Endothelial cell of umbilical vein (primary cell): ENCODE results near the gene H19. TPM values are rescaled to one million over a fixed set of nuclear protein-coding genes. Genes with fewer than 3 reads are reported as not detected.

Source experiments
- BruUV-seq: library from RNA; stranded (reverse); fragments of 400-500 nt; replicated peaks from 2 replicates; lab custom pipeline; 2021; lab: Mats Ljungman, UMichigan
- CTCF ChIA-PET: fragments of 300-600, 350-600 bp; sonication (Branson Sonifier 250); formaldehyde crosslinking; loops from one replicate; lab custom pipeline; 2021; ENCODE audit warnings: antibody characterized with exemption, inconsistent platforms; lab: Charles Lee
- POLR2A ChIA-PET: fragments of 300-600, 350-600 bp; sonication (Branson Sonifier 250); formaldehyde crosslinking; loops from one replicate; lab custom pipeline; 2021; ENCODE audit warnings: antibody characterized with exemption, inconsistent platforms; lab: Charles Lee
- DNase-seq: peaks from one replicate; pipeline ENCODE4 v3.0.0-alpha.2; 2011; ENCODE audit warnings: low read depth, low spot score
- FAIRE-seq: peaks from 2 replicates; lab custom pipeline; 2011; peaks lifted over from hg19 to GRCh38; lab: Jason Lieb, UNC
- H2AFZ ChIP-seq: 2 replicates; pipeline ENCODE4 v1.6.0; 2012; ENCODE audit warnings: low read depth, low read length, control low read depth, inconsistent platforms
- H3K27ac ChIP-seq: 2 replicates; pipeline ENCODE4 v1.5.1; 2011; ENCODE audit warnings: low read depth, mild to moderate bottlenecking, control low read depth, low read length, moderate library complexity; ENCODE audit not compliant: insufficient read depth
- H3K27me3 ChIP-seq, 2 experiments: 2 replicates each; pipeline versions ENCODE4 v1.6.0 to v1.6.1; 2011; ENCODE audit warnings: low read length in 2 of 2, mixed read lengths in 1 of 2; ENCODE audit not compliant: control insufficient read depth in 2 of 2, insufficient read depth in 2 of 2
- H3K36me3 ChIP-seq, 2 experiments: 2 replicates in 1 of 2; 3 replicates in 1 of 2; pipeline ENCODE4 v1.5.1; 2011; ENCODE audit warnings: low read length in 2 of 2, mild to moderate bottlenecking in 1 of 2, moderate library complexity in 1 of 2; ENCODE audit not compliant: control insufficient read depth in 2 of 2, insufficient read depth in 2 of 2; ENCODE audit errors: extremely low read depth in 1 of 2
- H3K4me1 ChIP-seq: 3 replicates; pipeline ENCODE4 v1.5.1; 2011; ENCODE audit warnings: mild to moderate bottlenecking, low read length; ENCODE audit not compliant: control insufficient read depth, insufficient read depth; ENCODE audit errors: extremely low read depth
- H3K4me2 ChIP-seq: 2 replicates; pipeline ENCODE4 v1.6.1; 2011; ENCODE audit warnings: low read length, control low read depth, mixed read lengths; ENCODE audit not compliant: insufficient read depth
- H3K4me3 ChIP-seq, 3 experiments: fragments of 200-600 bp in 1 of 3; sonication (generic), shearing (Covaris generic) in 1 of 3; replicated peaks in 1 of 3; 2 replicates each; pipeline ENCODE4 v1.5.1; 2011 to 2016; ENCODE audit warnings: control low read depth in 3 of 3, low read length in 3 of 3, mild to moderate bottlenecking in 2 of 3, inconsistent platforms in 1 of 3, low read depth in 1 of 3, moderate library complexity in 1 of 3; ENCODE audit not compliant: insufficient read depth in 1 of 3
- H3K79me2 ChIP-seq: 2 replicates; pipeline ENCODE4 v1.6.0; 2012; ENCODE audit warnings: low read length, inconsistent platforms; ENCODE audit not compliant: control insufficient read depth, insufficient read depth
- H3K9ac ChIP-seq: replicated peaks from 2 replicates; pipeline ENCODE3; 2011; ENCODE audit warnings: low read length, control low read depth; ENCODE audit not compliant: insufficient read depth; ENCODE audit errors: extremely low read depth
- H3K9me1 ChIP-seq: replicated peaks from 3 replicates; pipeline ENCODE4 v1.6.0; 2011; ENCODE audit warnings: mild to moderate bottlenecking, low read length; ENCODE audit not compliant: control insufficient read depth, insufficient read depth; ENCODE audit errors: extremely low read depth
- H3K9me3 ChIP-seq: replicated peaks from 2 replicates; pipeline ENCODE4 v1.5.1; 2012; ENCODE audit warnings: low read length, inconsistent platforms; ENCODE audit not compliant: control insufficient read depth, insufficient read depth
- H4K20me1 ChIP-seq: replicated peaks from 2 replicates; pipeline ENCODE3; 2011; ENCODE audit warnings: mild to moderate bottlenecking, low read length; ENCODE audit not compliant: control insufficient read depth, insufficient read depth; ENCODE audit errors: extremely low read depth
- EZH2 ChIP-seq: IDR thresholded peaks from 2 replicates; pipeline ENCODE4 v1.6.1; 2012; ENCODE audit warnings: borderline replicate concordance, low read depth, mild to moderate bottlenecking, moderate library complexity, low read length, inconsistent platforms; ENCODE audit not compliant: severe bottlenecking
- FOS ChIP-seq: IDR thresholded peaks from 2 replicates; pipeline ENCODE4 v1.6.1; 2011; ENCODE audit warnings: mild to moderate bottlenecking, low read length, moderate library complexity, borderline replicate concordance; ENCODE audit not compliant: insufficient read depth
- GATA2 ChIP-seq: IDR thresholded peaks from 2 replicates; pipeline ENCODE4 v1.7.0; 2011; ENCODE audit warnings: low read depth, mild to moderate bottlenecking, moderate library complexity, mixed read lengths, low read length; ENCODE audit not compliant: insufficient read length, insufficient read depth
- JUN ChIP-seq: IDR thresholded peaks from 2 replicates; pipeline ENCODE4 v1.6.1; 2011; ENCODE audit warnings: borderline replicate concordance, low read depth; ENCODE audit not compliant: insufficient read length, insufficient read depth
- POLR2AphosphoS5 ChIP-seq: IDR thresholded peaks from 2 replicates; pipeline ENCODE4 v1.6.1; 2012; ENCODE audit warnings: low read depth, mild to moderate bottlenecking, control low read depth, low read length, moderate library complexity; ENCODE audit not compliant: insufficient read depth
- dilution Hi-C: fragments of 300-500 bp; cut with MboI; formaldehyde crosslinking; loops from one replicate; pipeline ENCODE4 v1.15.0; 2019; ENCODE audit warnings: low sequenced_read_pairs; ENCODE audit not compliant: extremely low pct_ligation_motif_present
- intact Hi-C: fragments of 100-400 bp; cut with micrococcal nuclease; formaldehyde crosslinking; loops from one replicate; pipeline ENCODE4 v1.10.0; 2022
- polyA plus RNA-seq, 4 experiments: library from polyadenylated mRNA; depleted of rRNA in 3 of 4; stranded (reverse) in 3 of 4; unstranded in 1 of 4; fragments of >200 nt; gene quantifications; 2 replicates each; pipeline versions ENCODE4 v1.2.1 to v1.2.3, GENCODE V29; 2011 to 2012; ENCODE audit warnings: missing spikeins in 1 of 4
- total RNA-seq: library from RNA; stranded (reverse); gene quantifications from 2 replicates; pipeline ENCODE4 v1.2.3, GENCODE V29; 2021
- TF ChIP-seq, protein P1 (sequence below): IDR thresholded peaks from 2 replicates; pipeline ENCODE4 v1.6.1; 2011; ENCODE audit not compliant: insufficient read depth, insufficient read length
- TF ChIP-seq, protein P2 (sequence below), 2 donors: IDR thresholded peaks; 1 replicate in 1 of 2; 2 replicates in 1 of 2; pipeline ENCODE4 v1.5.1; 2011; ENCODE audit warnings: low read length in 2 of 2, mild to moderate bottlenecking in 2 of 2, moderate library complexity in 2 of 2, control low read depth in 1 of 2, inconsistent platforms in 1 of 2, low read depth in 1 of 2; ENCODE audit not compliant: insufficient read depth in 1 of 2; ENCODE audit errors: extremely low read depth in 1 of 2

The H19 gene
- total and polyA plus RNA-seq, 2 donors (not counting 3 experiments of a cell fraction or from before 2014, with no cell fraction given) = 0.21 to 3.2 TPM

DNA sequence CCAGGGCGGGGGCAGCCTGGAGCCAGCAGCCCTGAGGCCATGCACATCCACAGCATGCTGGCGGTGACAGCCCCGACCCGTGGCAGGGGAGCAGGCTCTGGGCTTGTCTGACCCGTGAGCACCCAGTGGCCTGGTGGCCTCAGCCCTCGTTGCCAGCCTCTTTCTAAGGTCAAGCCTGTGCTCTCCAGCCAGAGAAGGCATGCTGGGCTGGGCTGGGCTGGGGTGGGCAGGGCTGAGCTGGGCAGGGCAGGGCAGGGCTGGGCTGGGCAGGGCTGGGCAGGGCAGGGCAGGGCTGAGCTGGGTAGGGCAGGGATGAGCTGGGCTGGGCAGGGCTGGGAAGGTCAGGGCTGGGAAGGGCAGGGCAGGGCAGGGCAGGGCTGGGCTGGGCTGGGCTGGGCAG, 10.6 kb downstream of the H19 start:
- BruUV-seq = no TSS peak
- TF ChIP-seq FOS = no peak
- TF ChIP-seq GATA2 = no peak
- TF ChIP-seq, protein P1, sequence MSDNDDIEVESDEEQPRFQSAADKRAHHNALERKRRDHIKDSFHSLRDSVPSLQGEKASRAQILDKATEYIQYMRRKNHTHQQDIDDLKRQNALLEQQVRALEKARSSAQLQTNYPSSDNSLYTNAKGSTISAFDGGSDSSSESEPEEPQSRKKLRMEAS = no peak
- no peak for TF ChIP-seq POLR2AphosphoS5
- TF ChIP-seq EZH2 = no peak
- TF ChIP-seq, protein P2, sequence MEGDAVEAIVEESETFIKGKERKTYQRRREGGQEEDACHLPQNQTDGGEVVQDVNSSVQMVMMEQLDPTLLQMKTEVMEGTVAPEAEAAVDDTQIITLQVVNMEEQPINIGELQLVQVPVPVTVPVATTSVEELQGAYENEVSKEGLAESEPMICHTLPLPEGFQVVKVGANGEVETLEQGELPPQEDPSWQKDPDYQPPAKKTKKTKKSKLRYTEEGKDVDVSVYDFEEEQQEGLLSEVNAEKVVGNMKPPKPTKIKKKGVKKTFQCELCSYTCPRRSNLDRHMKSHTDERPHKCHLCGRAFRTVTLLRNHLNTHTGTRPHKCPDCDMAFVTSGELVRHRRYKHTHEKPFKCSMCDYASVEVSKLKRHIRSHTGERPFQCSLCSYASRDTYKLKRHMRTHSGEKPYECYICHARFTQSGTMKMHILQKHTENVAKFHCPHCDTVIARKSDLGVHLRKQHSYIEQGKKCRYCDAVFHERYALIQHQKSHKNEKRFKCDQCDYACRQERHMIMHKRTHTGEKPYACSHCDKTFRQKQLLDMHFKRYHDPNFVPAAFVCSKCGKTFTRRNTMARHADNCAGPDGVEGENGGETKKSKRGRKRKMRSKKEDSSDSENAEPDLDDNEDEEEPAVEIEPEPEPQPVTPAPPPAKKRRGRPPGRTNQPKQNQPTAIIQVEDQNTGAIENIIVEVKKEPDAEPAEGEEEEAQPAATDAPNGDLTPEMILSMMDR (IDR thresholded peaks at IDR 0.05; ENCODE audit: extremely low read depth in 1 of 2, insufficient read depth in 1 of 2, low read depth in 1 of 2, low read length in 2 of 2) = no peak
- TF ChIP-seq JUN = no peak

More for the DNA sequence above, 10.6 kb downstream of the H19 start:
- Histone ChIP-seq H3K9me3 (no peaks in the 10 kb centered on the region), H4K20me1 (no peaks in the 10 kb centered on the region), H3K4me3 (no peak overlapping the region), H3K9me1 (no peaks in the 10 kb centered on the region), H3K27ac (no peak overlapping the region), H3K79me2 (no peaks in the 10 kb centered on the region), H3K27me3 (no peaks in the 10 kb centered on the region), H3K36me3 (no peaks in the 10 kb centered on the region), H2AFZ (no peak overlapping the region), H3K4me1 (no peaks in the 10 kb centered on the region), H3K9ac (no peak overlapping the region), H3K4me2 (no peak overlapping the region)
- ChIA-PET CTCF (no interaction called here), POLR2A (no interaction called here)
- dilution Hi-C loops (no loop called here), intact Hi-C loops (no loop called here)
- FAIRE-seq (no peak), DNase-seq (no peak)
